ENCODE measurements around the gene CAPN13. TPM values are rescaled to one million over a fixed set of nuclear protein-coding genes. Genes with fewer than 3 reads are reported as not detected.

CAPN13 gene
- polyA plus RNA-seq, 1 donor, result 2.5 TPM

GRCh38 chr2:30764021-30764800 lies 43.0 kb downstream of the CAPN13 start:
- no peak for DNase-seq

DNA sequence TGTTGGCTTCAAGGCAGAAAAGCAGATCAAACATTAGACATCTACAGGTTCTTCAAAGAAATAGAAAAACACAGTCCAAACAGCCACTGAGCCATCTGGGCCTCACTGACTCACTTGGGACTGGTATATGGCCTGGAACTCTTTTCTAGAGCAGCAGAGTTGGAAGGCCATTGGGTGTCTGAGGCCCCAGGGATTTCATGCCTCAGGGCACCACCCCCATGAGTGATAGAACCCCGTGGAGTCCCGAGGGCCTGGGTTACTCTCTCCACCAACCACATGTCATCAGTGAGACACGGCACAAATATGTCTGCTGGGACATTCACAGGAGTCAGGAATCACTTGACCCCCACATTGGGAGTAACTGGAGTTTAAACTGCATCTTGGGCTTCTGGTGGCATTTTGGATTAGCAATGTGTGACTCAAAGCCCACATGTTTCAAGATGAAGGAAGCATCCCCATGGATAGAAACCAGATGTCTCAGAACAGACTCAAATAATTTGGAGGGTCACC lies 44.0 kb downstream of the CAPN13 start:
- no peak for DNase-seq

GRCh38 chr2:30761226-30761625 lies 46.0 kb downstream of the CAPN13 start:
- DNase-seq, result no peak

DNA sequence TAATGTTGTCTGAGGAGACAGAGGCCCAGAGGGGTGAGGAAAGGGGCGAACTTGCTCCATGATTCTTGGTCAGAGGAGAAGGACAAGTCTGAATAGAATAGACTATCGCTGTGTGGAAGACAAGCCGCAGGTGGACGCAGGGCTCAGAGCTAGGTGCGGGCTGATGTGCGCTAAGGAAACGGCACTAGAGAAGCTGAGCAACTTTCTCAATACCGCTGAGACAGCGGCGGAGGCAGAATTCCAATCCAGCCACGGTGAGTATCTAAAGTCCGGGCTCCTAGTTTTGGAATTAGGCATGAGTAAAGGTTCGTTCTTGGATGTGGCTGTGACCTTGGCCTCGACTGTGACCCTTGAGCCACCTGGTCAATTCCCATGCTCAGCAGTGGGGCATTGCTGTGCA lies 47.8 kb downstream of the CAPN13 start:
- DNase-seq, result no peak

DNA sequence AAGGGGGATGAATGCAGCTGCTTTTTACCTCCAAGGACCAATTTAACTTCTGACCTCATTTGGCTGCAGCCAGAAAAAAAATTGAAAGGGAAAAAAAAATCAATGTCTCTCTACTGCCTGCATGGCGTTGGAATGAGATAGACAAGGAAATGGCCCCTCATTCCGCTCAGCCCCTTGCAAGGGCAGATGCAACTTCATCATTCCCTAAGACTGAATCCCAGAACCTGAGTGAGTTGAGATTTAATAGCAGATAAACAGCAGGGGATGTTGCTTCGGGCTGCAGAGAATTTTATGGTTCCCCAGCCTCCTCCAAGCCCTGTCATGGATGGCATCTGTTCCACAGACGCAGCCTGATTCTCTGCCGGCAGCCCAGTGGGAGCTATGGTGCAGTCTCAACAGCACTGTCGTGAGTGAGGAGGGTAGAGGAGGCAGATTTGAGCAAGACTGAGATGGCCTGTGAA lies 49.0 kb downstream of the CAPN13 start:
- DNase-seq, result no peak

DNA sequence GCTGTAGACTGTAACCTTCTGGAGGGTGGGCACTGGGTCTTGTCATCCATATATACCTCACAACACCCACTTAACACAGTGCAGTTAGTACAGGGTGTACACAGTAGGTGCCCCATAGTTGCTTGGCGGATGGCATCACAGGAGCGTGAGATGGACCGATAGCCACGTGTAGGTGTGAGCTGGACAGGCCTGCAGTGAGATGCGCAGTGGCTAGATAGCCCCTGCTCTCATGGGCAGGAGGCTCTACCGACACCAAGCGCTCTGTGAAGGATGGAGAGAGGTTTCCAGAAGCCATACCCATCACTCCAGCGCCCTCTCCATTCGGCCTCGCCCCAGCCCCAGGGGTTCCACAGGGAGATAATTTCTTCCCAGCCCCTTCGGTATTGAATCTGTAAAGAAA lies 49.5 kb downstream of the CAPN13 start:
- DNase-seq, result no peak

GRCh38 chr2:30756971-30757370 lies 50.3 kb downstream of the CAPN13 start:
- DNase-seq, result no peak

DNA sequence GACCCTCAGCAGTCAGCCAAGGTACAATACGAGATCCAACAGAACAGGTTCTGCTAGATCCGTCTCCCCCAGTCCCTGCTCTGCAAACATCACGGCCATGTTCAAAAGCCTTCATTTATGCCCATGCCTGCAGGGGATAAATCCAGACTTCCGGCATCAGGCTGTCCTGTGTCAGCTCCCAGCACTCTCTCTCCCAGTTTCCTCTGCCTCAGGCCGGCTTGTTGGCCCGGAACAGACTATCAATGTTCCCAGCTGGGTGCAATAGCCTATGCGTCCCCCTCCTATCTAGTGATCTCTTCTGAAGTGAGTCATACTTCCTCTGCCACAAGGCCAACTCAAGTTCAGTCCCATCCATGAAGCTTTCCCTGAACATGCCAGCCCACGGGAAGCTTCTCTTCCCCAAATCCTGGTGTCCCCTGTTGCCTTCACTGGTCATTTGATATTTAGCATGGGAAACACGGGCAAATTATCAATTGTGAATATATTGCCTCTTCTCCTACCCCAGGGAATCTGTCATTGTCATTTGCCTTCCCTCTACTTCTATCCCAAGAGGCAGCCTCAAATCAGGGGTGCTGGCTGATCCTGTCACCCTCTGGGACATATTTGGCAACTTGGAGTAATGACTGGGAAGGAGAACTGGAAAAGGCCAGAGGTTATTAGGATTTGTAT lies 51.1 kb downstream of the CAPN13 start:
- DNase-seq, result no peak

DNA sequence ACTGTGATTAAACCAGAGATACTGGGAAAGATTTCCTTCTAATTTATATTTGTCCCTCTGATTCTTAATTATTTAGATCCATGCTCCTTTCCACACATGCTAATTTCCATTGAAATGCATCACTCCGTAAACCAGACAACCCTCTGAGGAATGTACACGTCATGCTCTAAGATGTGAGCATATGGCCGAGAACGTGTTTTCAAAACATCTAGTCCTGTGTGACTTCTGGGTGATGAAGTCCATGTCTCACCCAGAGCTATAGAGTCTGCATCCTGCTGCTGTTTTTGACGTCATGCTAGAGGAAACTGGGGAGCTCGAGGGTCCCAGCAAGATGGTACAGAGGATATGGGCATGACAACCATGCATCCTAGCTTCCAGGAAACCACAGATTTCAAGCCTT lies 53.6 kb downstream of the CAPN13 start:
- no peak for DNase-seq

DNA sequence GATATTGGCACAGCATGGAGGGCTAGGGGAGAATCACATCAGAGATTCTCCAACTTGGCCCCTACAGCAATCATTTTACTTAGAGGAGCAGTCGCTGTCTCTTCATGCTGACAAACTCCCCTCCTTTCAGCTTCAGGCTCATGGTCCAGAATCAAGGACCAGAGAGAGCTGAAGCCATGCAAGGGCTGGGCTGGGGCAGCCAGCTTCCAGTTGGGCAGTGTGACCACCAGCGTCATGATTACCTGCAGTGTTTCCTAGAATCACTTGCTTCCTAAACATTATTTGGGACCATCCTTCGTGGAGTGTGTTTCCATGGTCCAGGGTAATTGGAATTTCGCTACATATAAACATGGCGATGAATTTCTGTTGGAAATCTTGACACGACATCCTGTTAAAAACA lies 54.4 kb downstream of the CAPN13 start:
- DNase-seq, result no peak

DNA sequence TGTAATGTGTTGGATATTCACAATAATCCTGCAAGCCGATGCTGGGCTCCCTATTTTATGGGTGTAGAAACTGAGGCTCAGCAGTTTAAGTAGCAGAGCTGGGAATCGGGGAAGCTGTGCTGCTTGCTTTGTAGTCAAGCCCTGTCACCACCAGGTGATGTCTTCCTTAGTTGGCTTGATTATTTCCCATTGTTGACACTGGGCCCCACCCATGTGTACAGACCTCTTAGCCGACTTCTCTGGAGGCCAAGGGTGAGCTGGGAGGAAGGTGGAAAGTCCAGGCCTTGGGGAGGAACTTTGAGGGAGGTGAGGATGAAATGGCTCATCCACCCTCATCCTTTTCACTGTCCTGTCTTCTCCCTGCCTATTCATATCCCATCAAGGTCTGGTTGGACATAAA lies 60.0 kb downstream of the CAPN13 start:
- DNase-seq, result no peak

DNA sequence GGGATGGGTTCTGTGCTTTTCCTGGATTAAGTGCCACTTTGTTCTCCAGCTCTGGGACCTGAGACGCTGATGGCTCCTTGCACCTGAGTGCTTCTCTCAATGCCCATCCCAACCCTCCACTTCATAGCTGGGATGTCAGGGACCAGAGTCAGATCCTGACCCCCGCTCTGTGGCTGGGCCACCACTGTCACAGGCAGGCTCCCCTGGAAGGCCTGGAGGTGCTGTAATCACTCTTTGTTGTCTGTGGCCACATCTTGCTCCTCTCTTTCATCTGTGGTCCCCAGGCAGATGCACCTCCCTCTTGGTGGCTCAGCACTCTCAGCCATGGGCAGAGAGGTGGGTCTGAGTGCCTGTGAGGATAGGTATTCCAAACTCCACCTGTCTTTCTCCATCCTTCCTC lies 62.4 kb downstream of the CAPN13 start:
- no peak for DNase-seq

DNA sequence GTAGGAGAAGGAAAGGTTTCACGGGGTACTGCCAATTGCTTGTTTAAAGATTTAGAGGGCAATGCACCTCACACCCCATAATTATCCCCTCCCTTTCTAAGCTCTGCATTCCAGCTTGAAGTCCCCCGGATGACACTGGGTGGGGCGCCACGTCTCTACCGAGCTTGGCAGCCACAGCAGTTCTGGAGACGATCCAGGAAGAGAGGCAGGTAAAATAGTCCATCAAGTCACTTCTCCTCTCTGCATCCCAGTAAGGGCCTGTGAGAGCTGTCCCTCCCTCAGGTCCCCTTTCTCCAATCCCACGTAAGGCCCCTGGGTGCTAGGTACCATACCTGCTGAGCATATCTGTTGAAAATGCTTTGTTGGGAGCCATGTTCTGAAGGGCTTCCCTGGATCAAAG lies 65.7 kb downstream of the CAPN13 start:
- no peak for DNase-seq

DNA sequence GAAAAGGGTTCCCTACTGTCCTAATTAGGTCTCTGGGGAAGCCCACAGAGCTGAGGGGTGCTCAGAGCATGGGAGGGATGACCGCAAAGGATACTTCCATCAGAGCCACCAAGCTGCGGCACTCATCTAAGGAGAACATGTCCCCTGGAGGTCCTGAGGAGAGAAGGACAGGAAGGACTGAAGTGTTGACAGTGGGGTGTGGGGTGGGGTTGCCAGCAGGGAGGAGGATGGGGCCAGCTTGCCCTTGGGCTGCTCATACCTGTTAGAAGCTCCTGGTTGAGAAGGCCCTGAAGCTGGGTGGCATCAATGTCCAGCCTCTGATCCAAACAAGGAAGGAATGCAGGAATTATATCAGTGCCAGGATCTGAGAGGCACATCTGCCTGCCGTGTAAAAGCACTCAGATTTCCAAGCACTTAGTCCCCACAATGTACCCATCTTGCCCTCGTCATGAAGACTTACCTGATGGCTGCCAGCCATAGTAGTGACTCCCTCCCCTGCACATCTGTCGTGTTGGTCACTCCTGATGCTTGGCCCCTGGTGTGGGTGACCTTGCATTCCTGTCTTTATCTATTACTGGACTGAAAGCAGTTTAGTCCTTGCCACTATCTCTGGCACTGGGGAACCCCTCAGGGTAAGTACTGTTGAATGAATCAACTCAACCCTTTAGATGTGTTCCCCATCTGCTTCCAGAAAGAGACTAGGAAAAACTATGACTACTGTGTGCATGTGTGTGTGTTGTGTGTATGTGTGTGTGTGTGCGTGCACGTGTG lies 68.9 kb downstream of the CAPN13 start:
- DNase-seq, result no peak

- no peak for DNase-seq
Measured at GRCh38 chr2:30737326-30737610, 70.0 kb downstream of the CAPN13 start.

GRCh38 chr2:30736461-30737325 lies 70.6 kb downstream of the CAPN13 start:
- DNase-seq, result no peak

DNA sequence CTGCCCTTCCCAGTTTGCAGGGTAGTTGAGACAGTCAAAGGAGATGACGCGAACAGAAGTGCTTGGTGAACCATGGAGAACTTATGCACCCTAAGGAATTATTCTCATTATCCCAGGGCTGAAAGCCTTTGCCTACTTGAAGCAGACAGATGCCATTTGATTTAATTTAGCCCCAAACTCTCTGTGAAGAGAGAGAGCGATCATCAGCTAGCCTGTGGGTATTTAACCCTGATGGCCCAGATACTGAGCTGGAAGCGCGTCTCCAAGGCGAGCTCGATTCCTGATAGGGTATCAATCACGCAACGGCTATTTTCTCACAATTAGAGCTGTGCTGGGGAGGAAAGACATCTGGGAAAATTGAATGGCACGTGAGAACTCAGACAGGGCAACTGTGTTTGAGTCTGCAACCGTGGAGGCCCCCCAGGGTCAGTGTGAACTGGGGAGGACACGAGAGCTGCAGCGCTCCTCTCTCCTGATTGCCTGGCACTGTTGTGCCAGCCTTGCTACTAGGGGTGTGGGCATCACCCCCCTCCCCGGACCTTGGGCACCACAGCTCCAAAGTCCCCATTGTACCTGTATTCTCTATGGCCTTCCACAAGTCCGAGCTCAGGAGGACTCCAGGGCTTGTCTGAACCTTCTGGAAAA lies 73.2 kb downstream of the CAPN13 start:
- no peak for DNase-seq

GRCh38 chr2:30732876-30733275 lies 74.4 kb downstream of the CAPN13 start:
- DNase-seq, result no peak

- DNase-seq, result no peak
Measured at GRCh38 chr2:30732376-30732775, 74.9 kb downstream of the CAPN13 start.

- no peak for DNase-seq
Measured at GRCh38 chr2:30731706-30732105, 75.5 kb downstream of the CAPN13 start.
